ENCODE measurements around the gene RMRP.
A peak's percentile ranks its signal among the peaks of the same experiment; 100 is the strongest.

The RMRP gene

GRCh38 chr9:35660966-35661415 is 3.2 kb upstream of the RMRP start:
- no peak overlapping the region for H3K4me3 ChIP-seq (ENCODE audit: low read depth, low read length)
- DNase-seq (ENCODE audit: low read depth), result no peak
- TF ChIP-seq, protein P1, sequence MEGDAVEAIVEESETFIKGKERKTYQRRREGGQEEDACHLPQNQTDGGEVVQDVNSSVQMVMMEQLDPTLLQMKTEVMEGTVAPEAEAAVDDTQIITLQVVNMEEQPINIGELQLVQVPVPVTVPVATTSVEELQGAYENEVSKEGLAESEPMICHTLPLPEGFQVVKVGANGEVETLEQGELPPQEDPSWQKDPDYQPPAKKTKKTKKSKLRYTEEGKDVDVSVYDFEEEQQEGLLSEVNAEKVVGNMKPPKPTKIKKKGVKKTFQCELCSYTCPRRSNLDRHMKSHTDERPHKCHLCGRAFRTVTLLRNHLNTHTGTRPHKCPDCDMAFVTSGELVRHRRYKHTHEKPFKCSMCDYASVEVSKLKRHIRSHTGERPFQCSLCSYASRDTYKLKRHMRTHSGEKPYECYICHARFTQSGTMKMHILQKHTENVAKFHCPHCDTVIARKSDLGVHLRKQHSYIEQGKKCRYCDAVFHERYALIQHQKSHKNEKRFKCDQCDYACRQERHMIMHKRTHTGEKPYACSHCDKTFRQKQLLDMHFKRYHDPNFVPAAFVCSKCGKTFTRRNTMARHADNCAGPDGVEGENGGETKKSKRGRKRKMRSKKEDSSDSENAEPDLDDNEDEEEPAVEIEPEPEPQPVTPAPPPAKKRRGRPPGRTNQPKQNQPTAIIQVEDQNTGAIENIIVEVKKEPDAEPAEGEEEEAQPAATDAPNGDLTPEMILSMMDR (IDR thresholded peaks at IDR 0.05; ENCODE audit: insufficient read depth, low read depth, low read length, missing control alignments), result no peak

GRCh38 chr9:35659340-35659739 is 1.5 kb upstream of the RMRP start:
- DNase-seq (ENCODE audit: low read depth), result peak; percentile 34
- H3K4me3 ChIP-seq (ENCODE audit: low read depth, low read length), result peak overlapping the region; percentile 89

GRCh38 chr9:35658968-35659220 is 1.1 kb upstream of the RMRP start:
- TF ChIP-seq, protein P1 (IDR thresholded peaks at IDR 0.05; ENCODE audit: insufficient read depth, low read depth, low read length, missing control alignments), result no peak
- DNase-seq (ENCODE audit: low read depth), result peak; percentile 46

More at GRCh38 chr9:35659340-35659739, 1.5 kb upstream of the RMRP start:
- TF ChIP-seq, protein P1 (IDR thresholded peaks at IDR 0.05; ENCODE audit: insufficient read depth, low read depth, low read length, missing control alignments), result no peak

GRCh38 chr9:35658137-35658967 is 533 bp upstream of the RMRP start, which contains the start of gene CCDC107:
Gene CCDC107 (plus strand): TSS chr9:35658292. CDS start chr9:35658380, 88 bp downstream.
- DNase-seq (ENCODE audit: low read depth), result peak; percentile 93
- TF ChIP-seq, protein P1 (IDR thresholded peaks at IDR 0.05; ENCODE audit: insufficient read depth, low read depth, low read length, missing control alignments), result peak; percentile 80
- peak within 1 kb of the TSS; percentile 89 for H3K4me3 ChIP-seq (ENCODE audit: low read depth, low read length)

More at GRCh38 chr9:35658968-35659220, 1.1 kb upstream of the RMRP start:
- H3K4me3 ChIP-seq (ENCODE audit: low read depth, low read length), result peak overlapping the region; percentile 89

DNA sequence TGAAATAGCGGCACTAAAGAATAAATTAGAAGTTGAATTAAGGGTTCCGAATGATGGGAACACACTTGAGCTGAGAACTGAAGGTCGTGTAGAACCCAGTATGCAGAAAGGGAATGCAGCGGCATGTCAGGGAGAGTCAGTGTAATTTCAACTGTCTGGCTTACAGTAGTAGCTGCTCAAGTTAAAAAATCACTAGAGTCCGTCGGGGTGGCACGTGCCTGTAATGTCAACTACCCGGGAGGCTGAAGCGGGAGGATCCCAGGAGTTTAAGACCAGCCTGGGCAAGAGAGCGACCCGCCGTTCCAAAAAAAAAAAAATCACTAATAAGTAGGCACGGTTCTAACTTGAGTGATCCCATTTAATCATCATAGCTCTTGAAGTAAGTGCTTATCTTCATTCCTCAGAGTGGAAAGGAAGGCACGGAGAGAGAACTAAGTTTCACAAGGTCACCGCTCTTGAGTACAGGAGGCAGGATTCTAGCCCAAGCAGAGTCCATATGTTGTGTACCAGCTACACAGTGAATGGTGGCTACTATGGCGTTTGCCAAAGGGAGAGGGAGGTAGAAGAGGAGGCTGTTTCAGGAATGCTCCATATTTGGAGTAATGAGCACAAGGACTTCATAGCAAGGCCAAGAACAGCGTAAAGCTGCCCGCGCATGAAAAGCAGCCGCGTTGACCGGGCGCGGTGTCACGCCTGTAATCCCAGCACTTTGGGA is 831 bp downstream of the RMRP start:
- TF ChIP-seq, protein P1 (IDR thresholded peaks at IDR 0.05; ENCODE audit: insufficient read depth, low read depth, low read length, missing control alignments), result no peak
- no peak for DNase-seq (ENCODE audit: low read depth)
- peak overlapping the region; percentile 89 for H3K4me3 ChIP-seq (ENCODE audit: low read depth, low read length)

DNA sequence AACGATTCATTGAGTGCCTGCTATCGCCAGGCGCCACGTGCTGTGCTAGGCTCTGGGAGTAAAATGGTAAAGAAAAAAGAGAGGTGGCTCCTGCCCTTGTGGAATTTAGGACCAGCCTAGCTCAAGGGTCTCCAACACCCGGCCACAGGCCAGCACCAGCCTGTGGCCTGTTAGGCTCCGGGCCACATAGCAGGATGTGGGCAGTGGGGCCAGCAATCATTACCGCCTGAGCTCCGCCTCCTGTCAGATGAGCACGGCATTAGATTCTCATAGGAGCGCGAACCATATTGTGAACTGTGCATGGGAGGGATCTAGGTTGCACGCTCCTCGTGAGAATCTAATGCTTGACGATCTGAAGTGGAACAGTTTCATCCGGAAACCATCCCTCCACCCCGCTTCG is 1.5 kb downstream of the RMRP start:
- TF ChIP-seq, protein P1 (IDR thresholded peaks at IDR 0.05; ENCODE audit: insufficient read depth, low read depth, low read length, missing control alignments), result no peak
- no peak overlapping the region for H3K4me3 ChIP-seq (ENCODE audit: low read depth, low read length)
- no peak for DNase-seq (ENCODE audit: low read depth)
